HepG2 (cell line): ENCODE results near the gene P3H3. TPM values are rescaled to one million over a fixed set of nuclear protein-coding genes. Genes with fewer than 3 reads are reported as not detected.

Experiments
- ATRX ChIP-seq: sonication (generic); formaldehyde crosslinking; IDR thresholded peaks from 2 replicates; pipeline ENCODE4 v1.4.0; 2020; ENCODE audit warnings: missing genetic modification reagents, borderline replicate concordance
- EHMT2 ChIP-seq: fragments of 200-600 bp; sonication (generic); IDR thresholded peaks from 2 replicates; pipeline ENCODE4 v1.7.0; 2017; ENCODE audit warnings: antibody characterized with exemption, low read depth, low read length, borderline replicate concordance
- KDM2A ChIP-seq: sonication (generic); formaldehyde crosslinking; IDR thresholded peaks from 2 replicates; pipeline ENCODE4 v1.4.0; 2020; ENCODE audit warnings: low read depth, missing genetic modification reagents, borderline replicate concordance
- ONECUT2 ChIP-seq: sonication (generic); formaldehyde crosslinking; IDR thresholded peaks from 2 replicates; pipeline ENCODE4 v1.4.0; 2020; ENCODE audit warnings: missing genetic modification reagents
- PPARG ChIP-seq: conservative IDR thresholded peaks from 2 replicates; pipeline ENCODE4 v1.6.1; 2016; ENCODE audit warnings: missing biosample characterization, missing genetic modification reagents
- RARA ChIP-seq: IDR thresholded peaks from 2 replicates; pipeline ENCODE4 v1.6.1; 2016; ENCODE audit warnings: missing genetic modification reagents, missing compliant biosample characterization
- RBAK ChIP-seq: sonication (generic); formaldehyde crosslinking; IDR thresholded peaks from 2 replicates; pipeline ENCODE4 v1.5.1; 2020; ENCODE audit warnings: mild to moderate bottlenecking, missing genetic modification reagents
- SALL2 ChIP-seq: sonication (generic); formaldehyde crosslinking; IDR thresholded peaks from 2 replicates; pipeline ENCODE4 v1.8.1; 2023; ENCODE audit warnings: mild to moderate bottlenecking, missing genetic modification reagents, inconsistent platforms
- SSRP1 ChIP-seq: IDR thresholded peaks from 2 replicates; pipeline ENCODE4 v1.6.1; 2016; ENCODE audit warnings: control low read depth
- TAF1 ChIP-seq: sonication (generic); formaldehyde crosslinking; IDR thresholded peaks from 2 replicates; pipeline ENCODE4 v1.4.0; 2020; ENCODE audit warnings: missing genetic modification reagents
- ZBTB42 ChIP-seq: sonication (generic); formaldehyde crosslinking; IDR thresholded peaks from 2 replicates; pipeline ENCODE4 v1.5.0; 2020; ENCODE audit warnings: mild to moderate bottlenecking, missing genetic modification reagents
- ZFP82 ChIP-seq: sonication (generic); formaldehyde crosslinking; IDR thresholded peaks from 2 replicates; pipeline ENCODE4 v1.5.1; 2020; ENCODE audit warnings: mild to moderate bottlenecking, missing genetic modification reagents, borderline replicate concordance
- ZFY ChIP-seq: sonication (generic); formaldehyde crosslinking; IDR thresholded peaks from 2 replicates; pipeline ENCODE4 v1.4.0; 2020; ENCODE audit warnings: missing genetic modification reagents
- ZNF180 ChIP-seq: sonication (generic); formaldehyde crosslinking; IDR thresholded peaks from 2 replicates; pipeline ENCODE4 v1.4.0; 2020; ENCODE audit warnings: low read depth, missing genetic modification reagents, borderline replicate concordance
- ZNF615 ChIP-seq: sonication (generic); formaldehyde crosslinking; IDR thresholded peaks from 2 replicates; pipeline ENCODE4 v1.5.0; 2020; ENCODE audit warnings: mild to moderate bottlenecking, missing genetic modification reagents, borderline replicate concordance
- ZNF776 ChIP-seq: sonication (generic); formaldehyde crosslinking; IDR thresholded peaks from 2 replicates; pipeline ENCODE4 v1.4.0; 2020; ENCODE audit warnings: mild to moderate bottlenecking, missing genetic modification reagents
- polyA plus RNA-seq, 8 experiments: library from polyadenylated mRNA; depleted of rRNA in 3 of 8; stranded (reverse) in 7 of 8; unstranded in 1 of 8; fragments of >200 nt; fragmentation: Illumina TruSeq in 4 of 8; extraction: Trizol in 4 of 8; gene quantifications; 2 replicates each; pipeline versions ENCODE4 v1.2.1 to v1.2.3, GENCODE V29; 2011 to 2016; ENCODE audit warnings: low read depth in 4 of 8, missing spikeins in 1 of 8, mixed read lengths in 1 of 8; ENCODE audit not compliant: insufficient read depth in 1 of 8
- total RNA-seq, 5 experiments: library from RNA; depleted of rRNA; stranded (reverse); fragments of >200 nt; fragmentation: Illumina TruSeq; extraction: Trizol; gene quantifications; 2 replicates each; pipeline ENCODE4 v1.2.3, GENCODE V29; 2016; ENCODE audit warnings: low read depth in 1 of 5
- TF ChIP-seq, protein P1 (sequence below): sonication (generic); formaldehyde crosslinking; IDR thresholded peaks from 2 replicates; pipeline ENCODE4 v1.5.1; 2020; ENCODE audit warnings: mild to moderate bottlenecking, missing genetic modification reagents, borderline replicate concordance
- TF ChIP-seq, protein P2 (sequence below): sonication (generic); formaldehyde crosslinking; IDR thresholded peaks from 2 replicates; pipeline ENCODE4 v1.4.0; 2020; ENCODE audit warnings: missing genetic modification reagents
- TF ChIP-seq, protein P3 (sequence below): sonication (generic); formaldehyde crosslinking; IDR thresholded peaks from 2 replicates; pipeline ENCODE4 v1.4.0; 2020; ENCODE audit warnings: low read depth, mild to moderate bottlenecking, missing genetic modification reagents
- TF ChIP-seq, protein P4 (sequence below): sonication (generic); formaldehyde crosslinking; IDR thresholded peaks from 2 replicates; pipeline ENCODE4 v1.8.0; 2022; ENCODE audit warnings: missing genetic modification reagents, mild to moderate bottlenecking, moderate library complexity, borderline replicate concordance

The P3H3 gene
- total and polyA plus RNA-seq, 2 of the 13 experiments (the other 11 are each of a cell fraction or from before 2014, with no cell fraction given) = 20.1 to 20.5 TPM

DNA sequence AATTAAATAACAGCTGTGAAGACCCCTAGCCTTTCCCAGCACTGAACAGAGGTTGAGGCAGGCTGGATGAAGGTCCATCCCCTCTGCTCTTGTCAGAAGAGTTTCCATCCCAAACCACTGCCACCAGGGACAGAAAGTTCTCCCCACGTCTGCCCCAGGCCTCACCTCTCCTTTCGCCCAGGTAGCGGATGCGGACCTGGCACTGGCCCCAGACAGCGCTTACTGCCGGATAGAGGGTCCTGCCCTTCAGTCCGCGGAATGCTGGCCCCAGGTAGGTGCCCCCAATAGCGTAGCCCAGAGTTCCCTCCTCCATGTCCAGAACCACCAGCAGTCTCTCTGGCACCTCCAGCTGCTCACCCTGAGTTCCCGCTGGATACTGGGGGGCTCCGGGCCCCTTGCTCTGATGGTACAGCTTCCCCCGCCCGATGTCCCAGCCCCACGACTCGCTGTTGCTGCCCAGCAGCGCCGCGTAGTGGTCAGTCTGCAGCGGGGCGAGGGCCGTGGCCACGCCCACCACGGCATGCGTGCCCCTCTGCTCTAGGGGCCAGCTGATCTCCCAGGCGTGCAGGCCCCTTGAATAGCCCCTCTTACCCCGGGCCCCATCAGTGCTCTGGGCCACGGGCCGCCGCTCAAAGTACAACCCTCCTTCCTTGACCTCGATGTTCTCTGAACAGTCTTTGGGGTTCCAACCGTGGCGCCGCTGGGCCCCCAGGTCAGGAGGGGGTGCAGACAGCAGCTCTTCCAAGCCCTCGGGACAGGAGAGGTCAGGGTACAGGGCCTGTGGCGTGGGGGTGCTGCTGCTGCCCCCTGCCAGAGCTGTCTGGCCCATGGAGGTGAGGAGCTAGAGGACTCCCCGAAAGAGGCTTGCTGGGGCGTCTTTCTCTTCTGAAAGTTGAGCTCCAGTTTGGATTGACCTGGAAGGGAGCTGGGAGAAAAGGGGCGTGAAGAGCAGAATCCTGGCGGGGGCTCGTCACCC lies 44.2 kb downstream of the P3H3 start (continued):
- TF ChIP-seq, protein P1, sequence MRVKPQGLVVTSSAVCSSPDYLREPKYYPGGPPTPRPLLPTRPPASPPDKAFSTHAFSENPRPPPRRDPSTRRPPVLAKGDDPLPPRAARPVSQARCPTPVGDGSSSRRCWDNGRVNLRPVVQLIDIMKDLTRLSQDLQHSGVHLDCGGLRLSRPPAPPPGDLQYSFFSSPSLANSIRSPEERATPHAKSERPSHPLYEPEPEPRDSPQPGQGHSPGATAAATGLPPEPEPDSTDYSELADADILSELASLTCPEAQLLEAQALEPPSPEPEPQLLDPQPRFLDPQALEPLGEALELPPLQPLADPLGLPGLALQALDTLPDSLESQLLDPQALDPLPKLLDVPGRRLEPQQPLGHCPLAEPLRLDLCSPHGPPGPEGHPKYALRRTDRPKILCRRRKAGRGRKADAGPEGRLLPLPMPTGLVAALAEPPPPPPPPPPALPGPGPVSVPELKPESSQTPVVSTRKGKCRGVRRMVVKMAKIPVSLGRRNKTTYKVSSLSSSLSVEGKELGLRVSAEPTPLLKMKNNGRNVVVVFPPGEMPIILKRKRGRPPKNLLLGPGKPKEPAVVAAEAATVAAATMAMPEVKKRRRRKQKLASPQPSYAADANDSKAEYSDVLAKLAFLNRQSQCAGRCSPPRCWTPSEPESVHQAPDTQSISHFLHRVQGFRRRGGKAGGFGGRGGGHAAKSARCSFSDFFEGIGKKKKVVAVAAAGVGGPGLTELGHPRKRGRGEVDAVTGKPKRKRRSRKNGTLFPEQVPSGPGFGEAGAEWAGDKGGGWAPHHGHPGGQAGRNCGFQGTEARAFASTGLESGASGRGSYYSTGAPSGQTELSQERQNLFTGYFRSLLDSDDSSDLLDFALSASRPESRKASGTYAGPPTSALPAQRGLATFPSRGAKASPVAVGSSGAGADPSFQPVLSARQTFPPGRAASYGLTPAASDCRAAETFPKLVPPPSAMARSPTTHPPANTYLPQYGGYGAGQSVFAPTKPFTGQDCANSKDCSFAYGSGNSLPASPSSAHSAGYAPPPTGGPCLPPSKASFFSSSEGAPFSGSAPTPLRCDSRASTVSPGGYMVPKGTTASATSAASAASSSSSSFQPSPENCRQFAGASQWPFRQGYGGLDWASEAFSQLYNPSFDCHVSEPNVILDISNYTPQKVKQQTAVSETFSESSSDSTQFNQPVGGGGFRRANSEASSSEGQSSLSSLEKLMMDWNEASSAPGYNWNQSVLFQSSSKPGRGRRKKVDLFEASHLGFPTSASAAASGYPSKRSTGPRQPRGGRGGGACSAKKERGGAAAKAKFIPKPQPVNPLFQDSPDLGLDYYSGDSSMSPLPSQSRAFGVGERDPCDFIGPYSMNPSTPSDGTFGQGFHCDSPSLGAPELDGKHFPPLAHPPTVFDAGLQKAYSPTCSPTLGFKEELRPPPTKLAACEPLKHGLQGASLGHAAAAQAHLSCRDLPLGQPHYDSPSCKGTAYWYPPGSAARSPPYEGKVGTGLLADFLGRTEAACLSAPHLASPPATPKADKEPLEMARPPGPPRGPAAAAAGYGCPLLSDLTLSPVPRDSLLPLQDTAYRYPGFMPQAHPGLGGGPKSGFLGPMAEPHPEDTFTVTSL (CRISPR knock-in tag) = peak; percentile 12; the same call in 1 of the 2 replicates
- no peak for TF ChIP-seq ONECUT2 (CRISPR knock-in tag)
- TF ChIP-seq EHMT2 = no peak
- no peak for TF ChIP-seq TAF1 (CRISPR knock-in tag)
- TF ChIP-seq ATRX (CRISPR knock-in tag) = no peak
- no peak; the same call in 1 of the 2 replicates for TF ChIP-seq SALL2 (CRISPR knock-in tag)
- peak; percentile 100 for TF ChIP-seq KDM2A (CRISPR knock-in tag)
- peak; percentile 60 for TF ChIP-seq ZFY (CRISPR knock-in tag)
- TF ChIP-seq, protein P2, sequence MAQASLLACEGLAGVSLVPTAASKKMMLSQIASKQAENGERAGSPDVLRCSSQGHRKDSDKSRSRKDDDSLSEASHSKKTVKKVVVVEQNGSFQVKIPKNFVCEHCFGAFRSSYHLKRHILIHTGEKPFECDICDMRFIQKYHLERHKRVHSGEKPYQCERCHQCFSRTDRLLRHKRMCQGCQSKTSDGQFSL (CRISPR knock-in tag) = peak; percentile 57
- 0 out of 2 replicates have a peak, but pooled peaks have one; percentile 43 for TF ChIP-seq ZFP82 (CRISPR knock-in tag)
- TF ChIP-seq ZNF776 = no peak; the same call in 1 of the 2 replicates
- TF ChIP-seq, protein P3, sequence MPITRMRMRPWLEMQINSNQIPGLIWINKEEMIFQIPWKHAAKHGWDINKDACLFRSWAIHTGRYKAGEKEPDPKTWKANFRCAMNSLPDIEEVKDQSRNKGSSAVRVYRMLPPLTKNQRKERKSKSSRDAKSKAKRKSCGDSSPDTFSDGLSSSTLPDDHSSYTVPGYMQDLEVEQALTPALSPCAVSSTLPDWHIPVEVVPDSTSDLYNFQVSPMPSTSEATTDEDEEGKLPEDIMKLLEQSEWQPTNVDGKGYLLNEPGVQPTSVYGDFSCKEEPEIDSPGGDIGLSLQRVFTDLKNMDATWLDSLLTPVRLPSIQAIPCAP (CRISPR knock-in tag) = no peak
- TF ChIP-seq ZNF180 = no peak
- no peak for TF ChIP-seq SSRP1 (CRISPR knock-in tag)
- TF ChIP-seq, protein P4, sequence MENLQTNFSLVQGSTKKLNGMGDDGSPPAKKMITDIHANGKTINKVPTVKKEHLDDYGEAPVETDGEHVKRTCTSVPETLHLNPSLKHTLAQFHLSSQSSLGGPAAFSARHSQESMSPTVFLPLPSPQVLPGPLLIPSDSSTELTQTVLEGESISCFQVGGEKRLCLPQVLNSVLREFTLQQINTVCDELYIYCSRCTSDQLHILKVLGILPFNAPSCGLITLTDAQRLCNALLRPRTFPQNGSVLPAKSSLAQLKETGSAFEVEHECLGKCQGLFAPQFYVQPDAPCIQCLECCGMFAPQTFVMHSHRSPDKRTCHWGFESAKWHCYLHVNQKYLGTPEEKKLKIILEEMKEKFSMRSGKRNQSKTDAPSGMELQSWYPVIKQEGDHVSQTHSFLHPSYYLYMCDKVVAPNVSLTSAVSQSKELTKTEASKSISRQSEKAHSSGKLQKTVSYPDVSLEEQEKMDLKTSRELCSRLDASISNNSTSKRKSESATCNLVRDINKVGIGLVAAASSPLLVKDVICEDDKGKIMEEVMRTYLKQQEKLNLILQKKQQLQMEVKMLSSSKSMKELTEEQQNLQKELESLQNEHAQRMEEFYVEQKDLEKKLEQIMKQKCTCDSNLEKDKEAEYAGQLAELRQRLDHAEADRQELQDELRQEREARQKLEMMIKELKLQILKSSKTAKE (CRISPR knock-in tag) = peak; percentile 82
- TF ChIP-seq ZBTB42 = no peak
- TF ChIP-seq PPARG (CRISPR knock-in tag) = no peak; the same call in 1 of the 2 replicates
- TF ChIP-seq ZNF615 (CRISPR knock-in tag) = no peak
- peak; percentile 38; the same call in 1 of the 2 replicates for TF ChIP-seq RARA
- TF ChIP-seq RBAK (CRISPR knock-in tag) = no peak
